SK-N-SH (cell line): ENCODE measurements around the gene GMPR2. TPM values are rescaled to one million over a fixed set of nuclear protein-coding genes. Genes with fewer than 3 reads are reported as not detected.
A peak's percentile ranks its signal among the peaks of the same experiment; 100 is the strongest.

Source experiments
- CTCF ChIA-PET: fragments of 300-600, 350-600 bp; formaldehyde crosslinking; extraction: SDS; loops from one replicate; lab custom pipeline; 2021; lab: Yijun Ruan, JAX
- POLR2A ChIA-PET: fragments of 350-600 bp; sonication (Branson Sonifier 250); formaldehyde crosslinking; extraction: SDS; loops from one replicate; lab custom pipeline; 2020; ENCODE audit warnings: antibody characterized with exemption, inconsistent platforms; lab: Yijun Ruan, JAX
- DNase-seq: peaks from one replicate; pipeline ENCODE4 v3.0.0; 2012
- H2AFZ ChIP-seq: fragments of 200-600 bp; sonication (generic); 2 replicates; pipeline ENCODE4 v1.8.1; 2016; ENCODE audit warnings: antibody characterized with exemption, mild to moderate bottlenecking, low read depth
- H3F3A ChIP-seq: fragments of 200-600 bp; sonication (generic); replicated peaks from 2 replicates; pipeline ENCODE3; 2016; ENCODE audit warnings: antibody characterized with exemption, mild to moderate bottlenecking; ENCODE audit not compliant: insufficient read depth
- H3K27ac ChIP-seq, 2 experiments: fragments of 200-500 bp in 1 of 2; fragments of 200-600 bp in 1 of 2; sonication (Bioruptor generic) in 1 of 2; sonication (generic), shearing (Covaris generic) in 1 of 2; 2 replicates each; pipeline versions ENCODE4 v1.5.1 to v1.6.1; 2014 to 2016; ENCODE audit warnings: low read depth in 2 of 2, inconsistent platforms in 1 of 2, low read length in 1 of 2, mild to moderate bottlenecking in 1 of 2, mixed read lengths in 1 of 2
- H3K27me3 ChIP-seq: fragments of 200-600 bp; sonication (generic), shearing (Covaris generic); 2 replicates; pipeline ENCODE4 v1.6.1; 2016; ENCODE audit warnings: mixed run types; ENCODE audit not compliant: insufficient read depth
- H3K36me3 ChIP-seq, 2 experiments: fragments of 200-500 bp in 1 of 2; fragments of 200-600 bp in 1 of 2; sonication (Bioruptor generic) in 1 of 2; sonication (generic) in 1 of 2; replicated peaks in 1 of 2; 2 replicates each; pipeline versions ENCODE3 to v1.5.1; 2014 to 2016; ENCODE audit warnings: low read length in 1 of 2, mild to moderate bottlenecking in 1 of 2; ENCODE audit not compliant: insufficient read depth in 2 of 2, control insufficient read depth in 1 of 2
- H3K4me1 ChIP-seq, 2 experiments: fragments of 200-500 bp in 1 of 2; fragments of 200-600 bp in 1 of 2; sonication (Bioruptor generic) in 1 of 2; sonication (generic), shearing (Covaris generic) in 1 of 2; 2 replicates each; pipeline versions ENCODE4 v1.5.1 to v1.6.1; 2014 to 2016; ENCODE audit warnings: low read depth in 1 of 2, low read length in 1 of 2, mixed run types in 1 of 2; ENCODE audit not compliant: insufficient read depth in 2 of 2, control insufficient read depth in 1 of 2
- H3K4me2 ChIP-seq: fragments of 200-600 bp; sonication (generic), shearing (Covaris generic); 2 replicates; pipeline ENCODE4 v1.6.1; 2017; ENCODE audit warnings: mixed run types
- H3K4me3 ChIP-seq, 2 experiments: fragments of 200-500 bp in 1 of 2; fragments of 200-600 bp in 1 of 2; sonication (Bioruptor generic) in 1 of 2; sonication (generic), shearing (Covaris generic) in 1 of 2; 2 replicates each; pipeline versions ENCODE4 v1.5.1 to v1.8.1; 2014 to 2016; ENCODE audit warnings: low read depth in 2 of 2, inconsistent platforms in 1 of 2, low read length in 1 of 2, mild to moderate bottlenecking in 1 of 2, mixed read lengths in 1 of 2, moderate library complexity in 1 of 2
- H3K79me2 ChIP-seq: fragments of 200-600 bp; sonication (generic); 2 replicates; pipeline ENCODE4 v1.8.1; 2017; ENCODE audit warnings: mild to moderate bottlenecking; ENCODE audit not compliant: insufficient read depth
- H3K9ac ChIP-seq: fragments of 200-600 bp; sonication (generic); 2 replicates; pipeline ENCODE4 v1.6.1; 2017; ENCODE audit warnings: mixed run types
- H3K9me2 ChIP-seq: fragments of 200-600 bp; sonication (generic); 2 replicates; pipeline ENCODE4 v1.6.1; 2017; ENCODE audit warnings: mixed run types
- H3K9me3 ChIP-seq: fragments of 200-600 bp; sonication (generic); 2 replicates; pipeline ENCODE4 v1.6.1; 2017; ENCODE audit warnings: mixed run types, mild to moderate bottlenecking, moderate library complexity
- H4K20me1 ChIP-seq: fragments of 200-600 bp; sonication (generic); 2 replicates; pipeline ENCODE4 v1.6.1; 2017; ENCODE audit warnings: mild to moderate bottlenecking, mixed run types; ENCODE audit not compliant: insufficient read depth
- CHD2 ChIP-seq: fragments of 150-350 bp; IDR thresholded peaks from 2 replicates; pipeline ENCODE4 v1.6.1; 2018; ENCODE audit warnings: low read length; ENCODE audit not compliant: partially characterized antibody
- EP300 ChIP-seq, 2 experiments: IDR thresholded peaks; 2 replicates each; pipeline versions ENCODE4 v1.4.0 to v1.6.1; 2012; ENCODE audit warnings: borderline replicate concordance in 1 of 2, low read depth in 1 of 2, low read length in 1 of 2
- EZH2phosphoT487 ChIP-seq: fragments of 200-600 bp; sonication (generic); IDR thresholded peaks from 2 replicates; pipeline ENCODE4 v1.6.1; 2017; ENCODE audit warnings: low read depth, mixed run types, mild to moderate bottlenecking, antibody characterized with exemption, moderate library complexity, borderline replicate concordance
- FOXJ3 ChIP-seq: sonication (generic); formaldehyde crosslinking; IDR thresholded peaks from 2 replicates; pipeline ENCODE4 v1.5.1; 2020; ENCODE audit warnings: mild to moderate bottlenecking, missing genetic modification reagents
- FOXM1 ChIP-seq: IDR thresholded peaks from 2 replicates; pipeline ENCODE4 v1.4.0; 2012; ENCODE audit warnings: low read depth, mild to moderate bottlenecking
- GATA2 ChIP-seq: sonication (generic); formaldehyde crosslinking; IDR thresholded peaks from 2 replicates; pipeline ENCODE4 v1.5.0; 2020; ENCODE audit warnings: mild to moderate bottlenecking, missing genetic modification reagents
- JUND ChIP-seq: IDR thresholded peaks from 2 replicates; pipeline ENCODE4 v1.4.0; 2012
- MAX ChIP-seq: IDR thresholded peaks from 2 replicates; pipeline ENCODE4 v1.4.0; 2012; ENCODE audit warnings: low read depth
- MEF2A ChIP-seq: IDR thresholded peaks from 2 replicates; pipeline ENCODE4 v1.4.0; 2012; ENCODE audit warnings: low read depth, borderline replicate concordance
- NFIC ChIP-seq: IDR thresholded peaks from 2 replicates; pipeline ENCODE4 v1.4.0; 2012; ENCODE audit warnings: borderline replicate concordance
- NRF1 ChIP-seq: IDR thresholded peaks from 2 replicates; pipeline ENCODE4 v1.6.1; 2012; ENCODE audit warnings: low read depth, mild to moderate bottlenecking, low read length
- RCOR1 ChIP-seq: fragments of 150-350 bp; IDR thresholded peaks from 2 replicates; pipeline ENCODE4 v1.6.1; 2017; ENCODE audit warnings: antibody characterized with exemption, low read length
- RFX5 ChIP-seq: IDR thresholded peaks from 2 replicates; pipeline ENCODE4 v1.6.1; 2012; ENCODE audit warnings: mild to moderate bottlenecking, improper control_type of control experiment, low read length
- RXRA ChIP-seq: IDR thresholded peaks from 2 replicates; pipeline ENCODE4 v1.4.0; 2012; ENCODE audit warnings: low read depth, mild to moderate bottlenecking, borderline replicate concordance
- TCF12 ChIP-seq: IDR thresholded peaks from 2 replicates; pipeline ENCODE4 v1.4.0; 2012
- USF1 ChIP-seq: IDR thresholded peaks from 2 replicates; pipeline ENCODE4 v1.4.0; 2012; ENCODE audit warnings: low read depth, borderline replicate concordance
- YY1 ChIP-seq: IDR thresholded peaks from 2 replicates; pipeline ENCODE4 v1.4.0; 2012; ENCODE audit warnings: low read depth, mild to moderate bottlenecking
- WGBS: methylation state at CpG from one replicate; pipeline ENCODE4 v1.1.6; 2017; ENCODE audit warnings: low lambda C conversion rate; 5-methylcytosine and 5-hydroxymethylcytosine counted together
- polyA plus RNA-seq, 3 experiments: library from polyadenylated mRNA; depleted of rRNA; stranded (reverse); fragments of >200 nt; gene quantifications; 2 replicates each; pipeline ENCODE4 v1.2.3, GENCODE V29; 2012
- TF ChIP-seq, protein P1 (sequence below): fragments of 200-600 bp; sonication (generic); IDR thresholded peaks from 2 replicates; pipeline ENCODE4 v1.6.1; 2017; ENCODE audit warnings: antibody characterized with exemption, mild to moderate bottlenecking, moderate library complexity

GMPR2 gene
- polyA plus RNA-seq, 1 of the 3 experiments (the other 2 are of a cell fraction) = 97.0 TPM

DNA sequence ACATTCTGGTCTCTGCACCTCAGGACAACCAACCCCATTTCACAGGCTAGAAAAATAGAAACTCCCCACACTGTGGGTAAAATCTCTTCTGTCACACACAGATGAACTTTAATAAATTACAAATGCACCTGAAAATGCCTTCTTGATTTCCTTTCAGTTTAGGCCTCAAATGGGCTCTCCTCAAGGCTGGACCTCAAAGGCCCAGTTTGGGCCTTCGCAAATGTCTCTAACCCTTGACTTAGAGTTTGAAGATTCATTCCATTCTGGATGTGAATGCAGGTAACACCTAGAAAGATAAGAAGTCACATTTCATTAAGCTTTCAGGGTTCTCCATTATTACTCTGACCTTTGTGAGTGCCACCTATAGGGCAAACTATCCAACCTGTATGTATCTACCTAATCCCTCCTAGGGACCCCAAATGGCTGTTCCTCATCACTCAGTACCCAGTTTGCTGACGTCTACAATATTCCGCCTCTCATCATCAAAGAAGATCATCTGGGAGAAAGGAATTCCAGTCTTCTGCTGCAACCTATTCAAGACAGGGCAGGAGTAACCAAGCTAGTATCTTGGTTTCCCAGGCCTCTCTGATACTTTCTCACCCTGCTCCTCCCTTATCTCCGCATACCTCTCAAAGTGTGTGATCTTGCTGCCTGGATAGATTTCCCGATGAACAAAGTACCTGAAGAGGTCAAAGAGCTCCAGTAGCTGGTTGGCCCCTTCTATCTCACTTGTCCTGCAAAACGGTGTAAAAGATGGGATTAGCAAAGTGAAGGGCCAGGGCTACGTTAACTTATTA lies 18.7 kb upstream of the GMPR2 start:
- peak overlapping the region; percentile 73 to 80 for H3K4me3 ChIP-seq
- H3K79me2 ChIP-seq = peaks cover 46% of the 10 kb centered on the region
- H3K36me3 ChIP-seq = peaks cover 25 to 47% of the 10 kb centered on the region in 2 experiments
- H3K4me2 ChIP-seq = peak overlapping the region; percentile 78
- peak overlapping the region; percentile 78 for H2AFZ ChIP-seq
- H3K27ac ChIP-seq = peak overlapping the region; percentile 80 to 96
- peaks cover 1% of the 10 kb centered on the region; the same call in 1 of the 2 replicates for H4K20me1 ChIP-seq
- H3F3A ChIP-seq = peaks cover 26% of the 10 kb centered on the region
- POLR2A ChIA-PET = interaction anchor here (0.8 to 2.0 kb wide), 8 partner anchors 11 to 67 kb away, joined by 3 to 15 read pairs (median 5); partner anchors contain the start of genes IPO4, PSME2, RABGGTA and RNF31
- TF ChIP-seq JUND (no peak), MEF2A (no peak), MAX (no peak), USF1 (no peak), FOXM1 (no peak), FOXJ3 (CRISPR knock-in tag) (no peak), GATA2 (CRISPR knock-in tag) (no peak), TCF12 (no peak), RFX5 (no peak), RXRA (no peak), RCOR1 (no peak), EP300 (IDR thresholded peaks at IDR 0.05; ENCODE audit: borderline replicate concordance in 1 of 2, low read depth in 1 of 2, low read length in 1 of 2) (no peak), YY1 (no peak), NFIC (no peak), CHD2 (no peak), EZH2phosphoT487 (no peak), NRF1 (no peak)
- TF ChIP-seq, protein P1, sequence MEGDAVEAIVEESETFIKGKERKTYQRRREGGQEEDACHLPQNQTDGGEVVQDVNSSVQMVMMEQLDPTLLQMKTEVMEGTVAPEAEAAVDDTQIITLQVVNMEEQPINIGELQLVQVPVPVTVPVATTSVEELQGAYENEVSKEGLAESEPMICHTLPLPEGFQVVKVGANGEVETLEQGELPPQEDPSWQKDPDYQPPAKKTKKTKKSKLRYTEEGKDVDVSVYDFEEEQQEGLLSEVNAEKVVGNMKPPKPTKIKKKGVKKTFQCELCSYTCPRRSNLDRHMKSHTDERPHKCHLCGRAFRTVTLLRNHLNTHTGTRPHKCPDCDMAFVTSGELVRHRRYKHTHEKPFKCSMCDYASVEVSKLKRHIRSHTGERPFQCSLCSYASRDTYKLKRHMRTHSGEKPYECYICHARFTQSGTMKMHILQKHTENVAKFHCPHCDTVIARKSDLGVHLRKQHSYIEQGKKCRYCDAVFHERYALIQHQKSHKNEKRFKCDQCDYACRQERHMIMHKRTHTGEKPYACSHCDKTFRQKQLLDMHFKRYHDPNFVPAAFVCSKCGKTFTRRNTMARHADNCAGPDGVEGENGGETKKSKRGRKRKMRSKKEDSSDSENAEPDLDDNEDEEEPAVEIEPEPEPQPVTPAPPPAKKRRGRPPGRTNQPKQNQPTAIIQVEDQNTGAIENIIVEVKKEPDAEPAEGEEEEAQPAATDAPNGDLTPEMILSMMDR = no peak
- 85% methylated on average over 7 of the region's 7 CpGs for WGBS
- H3K9ac ChIP-seq = peak overlapping the region; percentile 98; the same call in 1 of the 2 replicates
- CTCF ChIA-PET = interaction anchor here (0.6 to 3.8 kb wide), 11 partner anchors 19 to 218 kb away, joined by 3 to 20 read pairs (median 4); partner anchors contain the start of genes CIDEB, DCAF11, RABGGTA and TINF2
- H3K9me3 ChIP-seq = no peaks in the 10 kb centered on the region
- H3K4me1 ChIP-seq = peaks cover 9 to 17% of the 10 kb centered on the region in 2 experiments; a peak in 3 of 4 replicates
- no peaks in the 10 kb centered on the region for H3K27me3 ChIP-seq
- no peak for DNase-seq
- H3K9me2 ChIP-seq = no peaks in the 10 kb centered on the region
